A549 (cell line): Measurements from ENCODE around the gene UGT2A3. TPM values are rescaled to one million over a fixed set of nuclear protein-coding genes. Genes with fewer than 3 reads are reported as not detected.

Experiments
- ATAC-seq, 2 experiments: fragments of 200-7000 bp in 1 of 2; fragments of >200 bp in 1 of 2; cut with Nextera tagmentation in 1 of 2; cut with Tn5 transposase in 1 of 2; 3 replicates each; pipeline versions ENCODE4 v1.8.0 to v1.9.1; 2018 to 2020; ENCODE audit warnings: mild to moderate bottlenecking in 1 of 2, moderate library complexity in 1 of 2
- CTCF ChIA-PET: fragments of 300-600 bp; sonication (Branson Sonifier 250); formaldehyde crosslinking; extraction: SDS; loops from one replicate; lab custom pipeline; 2021; ENCODE audit warnings: antibody characterized with exemption, inconsistent platforms; lab: Yijun Ruan, JAX
- POLR2A ChIA-PET: fragments of 350-600 bp; formaldehyde crosslinking; extraction: SDS; loops from one replicate; lab custom pipeline; 2021; ENCODE audit warnings: antibody characterized with exemption, inconsistent platforms; lab: Yijun Ruan, JAX
- DNase-seq, 2 experiments: peaks; one replicate each; pipeline versions ENCODE4 v3.0.0 to v3.0.0-alpha.2; 2011 to 2016; ENCODE audit warnings: low read depth in 1 of 2, low spot score in 1 of 2
- FAIRE-seq: peaks from 2 replicates; lab custom pipeline; 2011; peaks lifted over from hg19 to GRCh38; lab: Jason Lieb, UNC
- H3K27ac ChIP-seq, 2 experiments: fragments of >200 bp; sonication (Bioruptor Twin); formaldehyde crosslinking; 3 replicates each; pipeline ENCODE4 v1.5.1; 2016 to 2017
- H3K4me1 ChIP-seq: fragments of >200 bp; sonication (Bioruptor Twin); formaldehyde crosslinking; 3 replicates; pipeline ENCODE4 v1.6.1; 2016
- H3K4me2 ChIP-seq: fragments of >200 bp; sonication (Bioruptor Twin); formaldehyde crosslinking; 3 replicates; pipeline ENCODE4 v1.6.1; 2016
- H3K4me3 ChIP-seq: fragments of >200 bp; sonication (Bioruptor Twin); formaldehyde crosslinking; 3 replicates; pipeline ENCODE4 v1.5.1; 2016
- H3K9me3 ChIP-seq: fragments of >200 bp; sonication (Bioruptor Twin); formaldehyde crosslinking; 3 replicates; pipeline ENCODE4 v1.6.1; 2016
- BHLHE40 ChIP-seq: IDR thresholded peaks from 2 replicates; pipeline ENCODE4 v1.6.1; 2012; ENCODE audit warnings: low read depth, low read length, inconsistent platforms
- CEBPB ChIP-seq, 2 experiments: fragments of >200 bp in 1 of 2; sonication (Bioruptor Twin) in 1 of 2; formaldehyde crosslinking in 1 of 2; IDR thresholded peaks; 2 replicates each; pipeline ENCODE4 v1.6.1; 2012 to 2016
- CHD4 ChIP-seq: fragments of 200-600 bp; sonication (generic); IDR thresholded peaks from 2 replicates; pipeline ENCODE4 v1.6.1; 2016; ENCODE audit warnings: antibody characterized with exemption, mild to moderate bottlenecking, borderline replicate concordance
- E2F6 ChIP-seq: IDR thresholded peaks from 2 replicates; pipeline ENCODE4 v1.6.1; 2012; ENCODE audit warnings: low read depth, borderline replicate concordance
- EHMT2 ChIP-seq: fragments of 200-600 bp; sonication (generic); IDR thresholded peaks from 2 replicates; pipeline ENCODE4 v1.6.1; 2016; ENCODE audit warnings: antibody characterized with exemption, low read depth, mild to moderate bottlenecking, moderate library complexity
- GATA3 ChIP-seq: IDR thresholded peaks from 2 replicates; pipeline ENCODE4 v1.6.1; 2012; ENCODE audit warnings: borderline replicate concordance
- HOXA7 ChIP-seq: fragments of 250-450 bp; sonication (Bioruptor Pico); IDR thresholded peaks from 2 replicates; pipeline ENCODE4 v1.5.0; 2020; ENCODE audit warnings: mild to moderate bottlenecking, moderate library complexity
- HOXB5 ChIP-seq: fragments of 250-450 bp; sonication (Bioruptor Pico); IDR thresholded peaks from 2 replicates; pipeline ENCODE4 v1.5.0; 2020; ENCODE audit warnings: mild to moderate bottlenecking, moderate library complexity
- JUN ChIP-seq, 2 experiments: fragments of >200 bp; sonication (Bioruptor Twin); formaldehyde crosslinking; IDR thresholded peaks; 2 replicates in 1 of 2; 3 replicates in 1 of 2; pipeline ENCODE4 v1.6.1; 2016 to 2017
- KDM1A ChIP-seq: fragments of 200-600 bp; sonication (generic); IDR thresholded peaks from 2 replicates; pipeline ENCODE4 v1.6.1; 2016; ENCODE audit warnings: low read depth, mild to moderate bottlenecking
- MAZ ChIP-seq: fragments of 150-350 bp; IDR thresholded peaks from 2 replicates; pipeline ENCODE4 v1.6.1; 2014; ENCODE audit warnings: antibody characterized with exemption, low read depth, low read length, borderline replicate concordance
- MYC ChIP-seq: IDR thresholded peaks from 2 replicates; pipeline ENCODE4 v1.6.1; 2012; ENCODE audit warnings: mild to moderate bottlenecking, inconsistent platforms, low read length, improper control_type of control experiment, borderline replicate concordance
- NPAS2 ChIP-seq: fragments of 250-450 bp; sonication (Bioruptor Pico); IDR thresholded peaks from 2 replicates; pipeline ENCODE4 v1.8.0; 2022; ENCODE audit warnings: mild to moderate bottlenecking, moderate library complexity, borderline replicate concordance
- POLR2A ChIP-seq: IDR thresholded peaks from 2 replicates; pipeline ENCODE4 v1.6.1; 2012; ENCODE audit warnings: mild to moderate bottlenecking, low read length
- POLR2AphosphoS2 ChIP-seq: conservative IDR thresholded peaks from 2 replicates; pipeline ENCODE4 v1.6.1; 2012; ENCODE audit warnings: low read length, improper control_type of control experiment, inconsistent platforms
- RARB ChIP-seq: fragments of 250-450 bp; sonication (Bioruptor Pico); IDR thresholded peaks from 2 replicates; pipeline ENCODE4 v1.8.0; 2021; ENCODE audit warnings: mild to moderate bottlenecking, moderate library complexity
- REST ChIP-seq: fragments of 200-600 bp; sonication (generic); IDR thresholded peaks from 2 replicates; pipeline ENCODE4 v1.6.1; 2016; ENCODE audit warnings: antibody characterized with exemption, mild to moderate bottlenecking, moderate library complexity
- TFCP2L1 ChIP-seq: fragments of 250-450 bp; sonication (Bioruptor Pico); IDR thresholded peaks from 2 replicates; pipeline ENCODE4 v1.5.0; 2021; ENCODE audit warnings: mild to moderate bottlenecking
- USF2 ChIP-seq: fragments of 450-650 bp; IDR thresholded peaks from 2 replicates; pipeline ENCODE4 v1.6.1; 2014; ENCODE audit warnings: antibody characterized with exemption
- ZFP36 ChIP-seq: fragments of 450-650 bp; IDR thresholded peaks from 2 replicates; pipeline ENCODE4 v1.6.1; 2014; ENCODE audit warnings: borderline replicate concordance; ENCODE audit not compliant: partially characterized antibody
- ZNF302 ChIP-seq: fragments of 250-450 bp; sonication (Bioruptor Pico); IDR thresholded peaks from 2 replicates; pipeline ENCODE4 v1.9.0; 2021; ENCODE audit warnings: inconsistent platforms, mild to moderate bottlenecking, moderate library complexity
- WGBS: methylation state at CpG from one replicate; pipeline ENCODE4 v1.1.6; 2017; ENCODE audit errors: missing lambda C conversion rate; 5-methylcytosine and 5-hydroxymethylcytosine counted together
- polyA plus RNA-seq, 4 experiments: library from polyadenylated mRNA; depleted of rRNA in 3 of 4; stranded (reverse); fragments of >200 nt; fragmentation: RNase III in 1 of 4; extraction: RNeasy Plus Mini Kit Qiagen cat#74134 plus additional on column Dnase treatment in 1 of 4; gene quantifications; 2 replicates in 3 of 4; 3 replicates in 1 of 4; pipeline ENCODE4 v1.2.3, GENCODE V29; 2011 to 2017

Gene UGT2A3
- polyA plus RNA-seq, 2 of the 4 experiments (the other 2 are of a cell fraction) = 0.37 to 0.59 TPM

GRCh38 chr4:68950033-68950432 lies 1.6 kb downstream of the UGT2A3 start:
- no peak for DNase-seq
- no peak for FAIRE-seq
- no peak for ATAC-seq
- WGBS = 62% methylated on average over 2 of the region's 2 CpGs
- Histone ChIP-seq H3K4me2 (no peak overlapping the region), H3K27ac (no peak overlapping the region)
- TF ChIP-seq TFCP2L1 (CRISPR knock-in tag) (no peak), REST (no peak), KDM1A (no peak), POLR2A (no peak), BHLHE40 (no peak), CHD4 (no peak), RARB (CRISPR knock-in tag) (no peak), JUN (IDR thresholded peaks at IDR 0.05) (no peak), NPAS2 (CRISPR knock-in tag) (no peak), USF2 (no peak), POLR2AphosphoS2 (no peak), HOXB5 (CRISPR knock-in tag) (no peak), CEBPB (IDR thresholded peaks at IDR 0.05) (no peak)
- TF ChIP-seq, all 56 proteins: peak for 0
- Histone ChIP-seq H3K4me3 (no peak overlapping the region), H3K4me1 (peaks cover 11% of the 10 kb centered on the region; the same call in 1 of the 3 replicates), H3K9me3 (no peaks in the 10 kb centered on the region; the same call in 1 of the 3 replicates)
- ChIA-PET POLR2A (no interaction called here), CTCF (no interaction called here)

DNA sequence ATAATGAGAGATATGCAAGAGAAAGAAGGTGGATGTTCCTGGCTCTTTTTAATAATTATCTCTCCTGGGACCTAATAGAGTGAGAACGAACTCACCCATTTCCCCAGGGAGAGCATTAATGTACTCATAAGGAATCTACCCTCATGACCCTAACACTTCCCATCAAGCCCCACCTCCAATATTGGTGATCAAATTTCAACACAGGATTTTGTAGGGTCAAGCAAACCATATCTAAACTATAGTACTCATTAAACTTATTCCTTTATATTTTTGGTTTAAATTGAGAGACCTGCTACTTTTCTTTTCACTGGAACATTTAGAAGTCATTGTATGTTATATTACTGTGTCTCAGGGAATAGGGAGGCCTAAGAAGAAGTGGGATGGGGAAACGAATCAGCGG lies 2.6 kb downstream of the UGT2A3 start:
- no peak overlapping the region for H3K4me3 ChIP-seq
- no peak for ATAC-seq
- no peak for FAIRE-seq
- H3K27ac ChIP-seq = no peak overlapping the region
- no peak for TF ChIP-seq EHMT2
- no peak for TF ChIP-seq POLR2AphosphoS2
- H3K4me2 ChIP-seq = no peak overlapping the region
- peaks cover 11% of the 10 kb centered on the region; the same call in 1 of the 3 replicates for H3K4me1 ChIP-seq
- WGBS = 80% methylated on average over 3 of the region's 3 CpGs
- CTCF ChIA-PET = no interaction called here
- no peak for DNase-seq
- H3K9me3 ChIP-seq = no peaks in the 10 kb centered on the region; the same call in 1 of the 3 replicates
- POLR2A ChIA-PET = no interaction called here

DNA sequence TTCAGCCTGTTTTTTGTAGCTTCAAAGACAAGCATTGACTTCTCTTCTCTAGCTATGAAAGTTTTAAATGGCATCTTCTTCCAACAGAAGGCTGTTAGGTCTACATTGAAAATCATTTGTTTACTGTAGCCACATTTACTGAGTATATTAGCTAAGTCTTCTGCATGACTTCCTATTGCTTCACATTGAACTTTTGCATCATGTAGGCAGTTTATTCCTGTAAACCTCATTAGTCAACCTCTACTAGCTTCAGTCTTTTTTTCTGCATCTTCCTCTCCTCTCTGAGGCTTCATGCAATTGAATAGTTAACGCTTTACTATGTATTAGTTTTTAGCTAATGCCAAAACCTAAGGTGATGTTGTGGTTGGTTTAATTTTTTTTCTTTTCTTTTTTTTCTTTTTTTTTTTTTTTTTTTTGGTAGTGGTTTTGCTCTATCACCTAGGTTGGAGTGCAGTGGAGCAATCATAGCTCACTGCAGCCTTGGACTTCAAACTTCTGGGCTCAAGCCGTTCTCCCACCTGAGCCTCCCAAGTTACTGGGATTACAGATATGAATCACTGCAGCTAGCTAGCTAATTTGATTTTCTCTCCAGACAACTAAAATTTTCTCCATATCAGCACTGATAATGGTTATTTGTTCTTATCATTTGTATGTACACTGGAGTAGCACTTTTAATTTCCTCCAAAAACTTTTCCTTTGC lies 3.4 kb downstream of the UGT2A3 start:
- Histone ChIP-seq H3K27ac (no peak overlapping the region), H3K4me1 (peaks cover 11% of the 10 kb centered on the region; the same call in 1 of the 3 replicates), H3K4me3 (no peak overlapping the region), H3K9me3 (no peaks in the 10 kb centered on the region; the same call in 1 of the 3 replicates), H3K4me2 (no peak overlapping the region)
- no peak for TF ChIP-seq MYC
- TF ChIP-seq E2F6 = no peak
- TF ChIP-seq CHD4 = no peak
- no peak for TF ChIP-seq HOXA7 (CRISPR knock-in tag)
- no peak for TF ChIP-seq ZFP36
- TF ChIP-seq CEBPB (IDR thresholded peaks at IDR 0.05) = no peak
- TF ChIP-seq MAZ = no peak
- no peak for TF ChIP-seq POLR2A
- no peak for TF ChIP-seq ZNF302 (CRISPR knock-in tag)
- no peak for TF ChIP-seq GATA3
- no peak for ATAC-seq
- ChIA-PET POLR2A (no interaction called here), CTCF (no interaction called here)
- WGBS = 94% methylated on average over 2 of the region's 2 CpGs
- FAIRE-seq = no peak
- DNase-seq = no peak
